Activated T-helper 9 cell treated with anti-CD3 and anti-CD28 coated beads, Interleukin-2, amount 50 U/mL, for 16 hours (primary cell): ENCODE measurements around the gene FAM53B.

Source experiments
- DNase-seq: peaks from one replicate; pipeline ENCODE4 v3.0.0-alpha.2; 2020; ENCODE audit warnings: low read depth

FAM53B gene

GRCh38 chr10:124708922-124709520 is 35.2 kb downstream of the FAM53B start:
- no peak for DNase-seq

GRCh38 chr10:124708246-124708779 is 35.9 kb downstream of the FAM53B start:
- no peak for DNase-seq

- no peak for DNase-seq
These were observed 36.6 kb downstream of the FAM53B start for GRCh38 chr10:124707551-124707950.

GRCh38 chr10:124707144-124707467 is 37.1 kb downstream of the FAM53B start:
- DNase-seq, result no peak

- no peak for DNase-seq
These were observed 37.6 kb downstream of the FAM53B start for GRCh38 chr10:124706462-124707143.

- no peak for DNase-seq
These were observed 38.2 kb downstream of the FAM53B start for GRCh38 chr10:124705817-124706461.

- no peak for DNase-seq
These were observed 38.8 kb downstream of the FAM53B start for GRCh38 chr10:124705381-124705740.

GRCh38 chr10:124704428-124705380 is 39.5 kb downstream of the FAM53B start:
- DNase-seq, result no peak

GRCh38 chr10:124703778-124704427 is 40.3 kb downstream of the FAM53B start:
- no peak for DNase-seq

GRCh38 chr10:124703372-124703771 is 40.8 kb downstream of the FAM53B start:
- DNase-seq, result no peak

GRCh38 chr10:124701881-124702656 is 42.1 kb downstream of the FAM53B start:
- DNase-seq, result peak; percentile 32

GRCh38 chr10:124701435-124701834 is 42.7 kb downstream of the FAM53B start:
- DNase-seq, result no peak

GRCh38 chr10:124701038-124701365 is 43.2 kb downstream of the FAM53B start:
- no peak for DNase-seq

GRCh38 chr10:124700293-124701037 is 43.7 kb downstream of the FAM53B start:
- no peak for DNase-seq

- no peak for DNase-seq
These were observed 44.5 kb downstream of the FAM53B start for GRCh38 chr10:124699471-124700292.

- DNase-seq, result no peak
These were observed 45.4 kb downstream of the FAM53B start for GRCh38 chr10:124698545-124699469.

- DNase-seq, result peak; percentile 38
These were observed 46.2 kb downstream of the FAM53B start for GRCh38 chr10:124697837-124698544.

- no peak for DNase-seq
These were observed 46.7 kb downstream of the FAM53B start for GRCh38 chr10:124697443-124697836.
